HL-60 (cell line): Measurements from ENCODE around the gene TMOD3.

Experiments
- GABPA ChIP-seq: IDR thresholded peaks from 2 replicates; pipeline ENCODE4 v1.6.1; 2012; ENCODE audit warnings: low read depth
- POLR2AphosphoS5 ChIP-seq: IDR thresholded peaks from 2 replicates; pipeline ENCODE4 v1.6.1; 2012; ENCODE audit warnings: low read depth
- SPI1 ChIP-seq: IDR thresholded peaks from 2 replicates; pipeline ENCODE4 v1.6.1; 2012; ENCODE audit warnings: low read depth, mild to moderate bottlenecking, borderline replicate concordance
- TF ChIP-seq, protein P1 (sequence below): IDR thresholded peaks from one replicate; pipeline ENCODE4 v1.5.1; 2011; ENCODE audit warnings: low read length, control low read depth, inconsistent platforms; ENCODE audit not compliant: insufficient read depth
- TF ChIP-seq, protein P2 (sequence below): IDR thresholded peaks from 2 replicates; pipeline ENCODE4 v1.6.1; 2012; ENCODE audit warnings: low read depth; ENCODE audit not compliant: insufficient replicate concordance

GRCh38 chr15:51796847-51797401 is 32.5 kb upstream of the TMOD3 start:
- TF ChIP-seq GABPA (no peak), POLR2AphosphoS5 (no peak), SPI1 (no peak)
- TF ChIP-seq, protein P1, sequence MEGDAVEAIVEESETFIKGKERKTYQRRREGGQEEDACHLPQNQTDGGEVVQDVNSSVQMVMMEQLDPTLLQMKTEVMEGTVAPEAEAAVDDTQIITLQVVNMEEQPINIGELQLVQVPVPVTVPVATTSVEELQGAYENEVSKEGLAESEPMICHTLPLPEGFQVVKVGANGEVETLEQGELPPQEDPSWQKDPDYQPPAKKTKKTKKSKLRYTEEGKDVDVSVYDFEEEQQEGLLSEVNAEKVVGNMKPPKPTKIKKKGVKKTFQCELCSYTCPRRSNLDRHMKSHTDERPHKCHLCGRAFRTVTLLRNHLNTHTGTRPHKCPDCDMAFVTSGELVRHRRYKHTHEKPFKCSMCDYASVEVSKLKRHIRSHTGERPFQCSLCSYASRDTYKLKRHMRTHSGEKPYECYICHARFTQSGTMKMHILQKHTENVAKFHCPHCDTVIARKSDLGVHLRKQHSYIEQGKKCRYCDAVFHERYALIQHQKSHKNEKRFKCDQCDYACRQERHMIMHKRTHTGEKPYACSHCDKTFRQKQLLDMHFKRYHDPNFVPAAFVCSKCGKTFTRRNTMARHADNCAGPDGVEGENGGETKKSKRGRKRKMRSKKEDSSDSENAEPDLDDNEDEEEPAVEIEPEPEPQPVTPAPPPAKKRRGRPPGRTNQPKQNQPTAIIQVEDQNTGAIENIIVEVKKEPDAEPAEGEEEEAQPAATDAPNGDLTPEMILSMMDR, result no peak
- TF ChIP-seq, protein P2, sequence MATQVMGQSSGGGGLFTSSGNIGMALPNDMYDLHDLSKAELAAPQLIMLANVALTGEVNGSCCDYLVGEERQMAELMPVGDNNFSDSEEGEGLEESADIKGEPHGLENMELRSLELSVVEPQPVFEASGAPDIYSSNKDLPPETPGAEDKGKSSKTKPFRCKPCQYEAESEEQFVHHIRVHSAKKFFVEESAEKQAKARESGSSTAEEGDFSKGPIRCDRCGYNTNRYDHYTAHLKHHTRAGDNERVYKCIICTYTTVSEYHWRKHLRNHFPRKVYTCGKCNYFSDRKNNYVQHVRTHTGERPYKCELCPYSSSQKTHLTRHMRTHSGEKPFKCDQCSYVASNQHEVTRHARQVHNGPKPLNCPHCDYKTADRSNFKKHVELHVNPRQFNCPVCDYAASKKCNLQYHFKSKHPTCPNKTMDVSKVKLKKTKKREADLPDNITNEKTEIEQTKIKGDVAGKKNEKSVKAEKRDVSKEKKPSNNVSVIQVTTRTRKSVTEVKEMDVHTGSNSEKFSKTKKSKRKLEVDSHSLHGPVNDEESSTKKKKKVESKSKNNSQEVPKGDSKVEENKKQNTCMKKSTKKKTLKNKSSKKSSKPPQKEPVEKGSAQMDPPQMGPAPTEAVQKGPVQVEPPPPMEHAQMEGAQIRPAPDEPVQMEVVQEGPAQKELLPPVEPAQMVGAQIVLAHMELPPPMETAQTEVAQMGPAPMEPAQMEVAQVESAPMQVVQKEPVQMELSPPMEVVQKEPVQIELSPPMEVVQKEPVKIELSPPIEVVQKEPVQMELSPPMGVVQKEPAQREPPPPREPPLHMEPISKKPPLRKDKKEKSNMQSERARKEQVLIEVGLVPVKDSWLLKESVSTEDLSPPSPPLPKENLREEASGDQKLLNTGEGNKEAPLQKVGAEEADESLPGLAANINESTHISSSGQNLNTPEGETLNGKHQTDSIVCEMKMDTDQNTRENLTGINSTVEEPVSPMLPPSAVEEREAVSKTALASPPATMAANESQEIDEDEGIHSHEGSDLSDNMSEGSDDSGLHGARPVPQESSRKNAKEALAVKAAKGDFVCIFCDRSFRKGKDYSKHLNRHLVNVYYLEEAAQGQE, result no peak
